KOPT-K1 (cell line): Measurements from ENCODE around the gene EOGT.

Experiments used
- H3K27ac ChIP-seq: fragments of 200-600 bp; sonication (generic); 2 replicates; pipeline ENCODE4 v1.5.1; 2016; ENCODE audit warnings: antibody characterized with exemption, mild to moderate bottlenecking, low read depth, low read length; ENCODE audit not compliant: poor library complexity, severe bottlenecking
- H3K36me3 ChIP-seq: fragments of 200-600 bp; sonication (generic); 2 replicates; pipeline ENCODE4 v1.5.1; 2017; ENCODE audit warnings: antibody characterized with exemption, mild to moderate bottlenecking, low read length, moderate library complexity; ENCODE audit not compliant: insufficient read depth
- H3K9me3 ChIP-seq: fragments of 200-600 bp; sonication (generic); 2 replicates; pipeline ENCODE4 v1.5.1; 2017; ENCODE audit warnings: antibody characterized with exemption, low read length, mild to moderate bottlenecking; ENCODE audit not compliant: insufficient read depth, poor library complexity, severe bottlenecking

EOGT gene

GRCh38 chr3:68953816-68954444, 59.6 kb downstream of the EOGT start:
- no peaks in the 10 kb centered on the region for H3K36me3 ChIP-seq
- no peaks in the 10 kb centered on the region for H3K9me3 ChIP-seq
- no peak overlapping the region for H3K27ac ChIP-seq

- no peaks in the 10 kb centered on the region for H3K9me3 ChIP-seq
- H3K27ac ChIP-seq = no peak overlapping the region
Observed at GRCh38 chr3:68945225-68945624, 68.3 kb downstream of the EOGT start.

GRCh38 chr3:68943753-68944500, 69.6 kb downstream of the EOGT start:
- Histone ChIP-seq H3K9me3 (no peaks in the 10 kb centered on the region), H3K36me3 (no peaks in the 10 kb centered on the region), H3K27ac (no peak overlapping the region)

More at GRCh38 chr3:68945225-68945624, 68.3 kb downstream of the EOGT start:
- no peaks in the 10 kb centered on the region for H3K36me3 ChIP-seq

GRCh38 chr3:68941055-68941454, 72.4 kb downstream of the EOGT start:
- Histone ChIP-seq H3K9me3 (no peaks in the 10 kb centered on the region), H3K36me3 (no peaks in the 10 kb centered on the region), H3K27ac (no peak overlapping the region)

- Histone ChIP-seq H3K27ac (no peak overlapping the region), H3K36me3 (no peaks in the 10 kb centered on the region), H3K9me3 (no peaks in the 10 kb centered on the region)
Observed at GRCh38 chr3:68936856-68937255, 76.6 kb downstream of the EOGT start.

GRCh38 chr3:68935778-68936177, 77.7 kb downstream of the EOGT start:
- Histone ChIP-seq H3K36me3 (no peaks in the 10 kb centered on the region), H3K9me3 (no peaks in the 10 kb centered on the region), H3K27ac (no peak overlapping the region)

GRCh38 chr3:68931406-68932149, 81.9 kb downstream of the EOGT start:
- Histone ChIP-seq H3K27ac (no peak overlapping the region), H3K9me3 (no peaks in the 10 kb centered on the region), H3K36me3 (no peaks in the 10 kb centered on the region)
